ENCODE data around the gene DENND4A.
"Not testable (repeated sequence)": the region's sequence is repeated elsewhere in the genome, so short reads cannot be mapped to it uniquely, and the experiment has no call there.

DENND4A gene

GRCh38 chr15:65787260-65787659, 4.8 kb downstream of the DENND4A start:
- DNase-seq: no peak

- no peak for DNase-seq
Measured at GRCh38 chr15:65785151-65785550, 6.9 kb downstream of the DENND4A start.

DNA sequence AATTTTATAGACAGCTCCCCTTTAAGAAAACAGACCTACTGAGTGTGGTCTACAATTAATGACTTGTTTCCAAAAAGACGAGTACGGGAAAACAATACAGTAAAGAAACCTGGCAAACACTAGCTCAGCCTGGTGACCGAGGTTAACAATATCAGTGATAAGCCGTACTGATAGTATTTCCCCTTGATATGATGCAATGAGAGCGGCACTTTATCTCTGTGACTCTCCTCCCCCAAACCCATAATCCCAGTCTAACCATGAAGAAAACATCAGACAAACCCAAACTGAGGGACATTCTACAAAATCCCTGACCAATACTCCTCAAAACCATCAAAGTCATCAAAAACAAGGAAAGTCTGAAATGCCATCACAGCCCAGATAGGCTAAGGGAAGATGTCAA, 8.2 kb downstream of the DENND4A start:
- DNase-seq: no peak

GRCh38 chr15:65782096-65782495, 10.0 kb downstream of the DENND4A start:
- DNase-seq: no peak

DNA sequence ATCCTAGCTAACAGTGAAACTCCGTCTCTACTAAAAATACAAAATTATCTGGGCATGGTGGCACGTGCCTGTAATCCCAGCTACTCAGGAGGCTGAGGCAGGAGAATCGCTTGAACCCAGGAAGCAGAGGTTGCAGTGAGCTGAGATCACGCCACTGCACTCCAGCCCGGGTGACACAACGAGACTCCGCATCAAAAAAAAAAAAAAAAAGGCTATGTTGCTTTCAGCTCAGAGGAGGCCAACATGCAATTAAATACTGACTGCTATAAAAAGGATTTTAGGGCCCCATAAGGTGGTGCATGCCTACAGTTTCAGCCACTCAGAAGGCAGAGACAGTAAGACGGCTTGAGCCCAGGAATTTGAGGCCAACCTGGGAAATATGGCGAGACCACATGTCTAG, 13.4 kb downstream of the DENND4A start:
- not testable (repeated sequence) for DNase-seq

DNA sequence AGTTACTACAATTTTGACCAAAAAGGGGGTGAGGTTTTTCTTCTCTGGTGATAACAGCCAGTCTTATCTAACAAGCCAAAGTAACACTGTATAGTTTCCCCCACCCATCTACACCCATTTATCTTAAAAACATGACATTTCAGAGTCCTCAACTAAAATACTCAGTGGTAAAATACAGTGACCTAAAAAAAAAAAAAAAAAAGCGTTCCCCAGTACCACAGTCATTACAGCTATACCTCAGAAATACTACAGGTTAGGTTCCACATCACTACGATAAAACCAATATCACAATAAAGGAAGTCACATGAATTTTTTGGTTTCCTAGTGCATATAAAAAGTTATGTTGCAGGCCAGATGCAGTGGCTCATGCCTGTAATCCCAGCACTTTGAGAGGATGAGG, 13.8 kb downstream of the DENND4A start:
- no peak for DNase-seq

DNA sequence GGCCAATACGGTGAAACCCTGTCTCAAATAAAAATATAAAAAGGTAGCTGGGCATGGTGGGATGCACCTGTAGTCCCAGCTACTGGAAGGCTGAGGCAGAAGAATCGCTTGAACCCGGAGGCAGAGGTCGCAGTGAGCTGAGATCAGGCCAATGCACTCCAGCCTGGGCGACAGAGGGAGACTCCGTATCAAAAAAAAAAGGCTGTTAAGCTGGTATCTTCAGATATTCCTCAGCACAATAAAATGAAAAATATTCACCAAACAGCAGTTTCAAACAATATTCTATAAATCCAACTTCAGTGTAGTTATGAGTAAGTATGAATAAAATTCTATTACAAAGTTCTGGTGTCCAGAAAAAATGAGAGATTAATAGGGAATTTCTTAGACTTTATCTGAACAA, 14.2 kb downstream of the DENND4A start:
- no peak for DNase-seq

DNA sequence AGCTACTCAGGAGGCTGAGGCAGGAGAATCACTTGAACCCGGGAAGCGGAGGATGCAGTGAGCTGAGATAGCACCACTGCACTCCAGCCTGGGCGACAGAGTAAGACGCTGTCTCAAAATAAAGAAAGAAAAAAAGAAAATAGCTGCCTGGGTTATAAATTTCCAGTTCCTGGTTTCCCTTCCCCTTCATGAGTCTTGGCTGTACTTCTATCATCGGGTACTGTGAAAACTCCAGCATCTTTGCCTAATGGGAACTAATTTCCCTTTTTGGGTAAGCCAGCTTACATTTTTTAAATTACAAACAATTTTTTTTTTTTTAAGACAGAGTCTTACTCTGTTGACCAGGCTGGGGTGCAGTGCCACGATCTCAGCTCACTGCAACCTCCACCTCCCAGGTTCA, 15.0 kb downstream of the DENND4A start:
- no peak for DNase-seq

- DNase-seq: no peak
Measured at GRCh38 chr15:65773386-65774111, 18.5 kb downstream of the DENND4A start.

- no peak for DNase-seq
Measured at GRCh38 chr15:65772930-65773329, 19.2 kb downstream of the DENND4A start.

DNA sequence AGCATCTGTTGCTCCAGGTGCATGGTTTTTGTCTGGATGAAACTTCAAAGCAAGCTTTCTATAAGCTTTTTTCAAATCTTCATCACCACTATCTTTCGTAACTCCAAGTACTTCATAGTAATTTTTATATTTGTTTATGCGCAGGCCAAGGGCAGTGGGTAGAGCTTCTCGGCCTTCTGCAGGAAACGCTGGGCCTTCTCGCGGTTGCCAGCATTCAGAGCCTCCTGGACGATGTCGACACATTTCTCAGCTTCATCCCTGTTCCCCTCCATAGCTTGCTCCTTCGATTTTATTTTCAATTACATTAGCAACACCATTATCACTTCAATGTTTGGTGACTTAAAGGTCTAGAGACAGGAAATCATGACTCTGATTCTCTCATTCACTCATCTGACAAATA, 20.2 kb downstream of the DENND4A start:
- no peak for DNase-seq

DNA sequence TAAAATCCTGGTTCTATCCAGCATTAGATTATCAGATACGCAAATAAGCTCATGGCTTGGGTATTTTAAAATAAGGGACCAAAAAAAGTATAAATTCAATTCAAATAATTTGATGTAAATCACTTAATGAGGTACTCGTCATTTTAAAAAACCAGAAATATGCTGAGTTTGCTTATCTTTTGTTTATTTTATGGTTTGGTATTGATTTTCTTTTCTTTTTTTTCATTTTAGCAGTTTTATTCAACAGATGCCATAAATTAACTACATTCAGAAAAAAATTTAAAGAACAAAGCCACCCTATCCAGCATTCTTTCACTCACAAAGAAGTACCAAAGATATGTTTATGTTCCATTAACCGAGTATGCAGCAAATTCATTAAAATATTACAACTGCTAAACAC, 22.6 kb downstream of the DENND4A start:
- no peak for DNase-seq

DNA sequence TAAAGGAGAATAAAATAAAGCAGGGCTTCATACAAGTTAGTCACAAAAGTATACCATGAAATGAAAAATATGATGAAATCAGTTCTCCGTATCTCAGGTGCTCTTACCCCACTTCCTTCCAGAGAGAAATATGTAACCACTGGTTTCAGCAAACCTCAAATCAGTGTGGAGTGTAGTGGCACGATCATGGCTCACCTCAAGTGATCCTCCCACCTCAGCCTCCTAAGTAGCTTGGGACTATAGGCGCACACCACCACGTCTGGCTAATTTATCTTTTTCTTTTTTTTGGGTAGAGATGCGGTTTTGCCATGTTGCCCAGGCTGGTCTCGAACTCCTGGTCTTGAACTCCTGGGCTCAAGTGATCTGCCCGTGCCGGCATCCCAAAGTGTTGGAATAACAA, 24.2 kb downstream of the DENND4A start:
- no peak for DNase-seq

DNA sequence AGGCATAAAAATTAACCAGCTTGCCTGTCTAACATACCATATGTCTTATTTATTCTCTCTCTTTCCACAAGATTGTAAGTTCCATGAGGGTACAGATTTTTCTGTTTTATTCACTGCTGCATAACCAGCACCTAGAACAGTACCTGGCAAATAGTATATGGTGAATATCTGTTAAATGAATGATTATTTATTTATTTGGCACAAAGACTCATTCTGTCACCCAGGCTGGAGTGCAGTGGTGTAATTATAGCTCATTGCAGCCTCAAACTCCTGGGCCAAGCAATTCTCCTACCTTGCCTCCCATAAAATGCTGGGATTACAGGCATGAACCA, 24.9 kb downstream of the DENND4A start:
- no peak for DNase-seq

DNA sequence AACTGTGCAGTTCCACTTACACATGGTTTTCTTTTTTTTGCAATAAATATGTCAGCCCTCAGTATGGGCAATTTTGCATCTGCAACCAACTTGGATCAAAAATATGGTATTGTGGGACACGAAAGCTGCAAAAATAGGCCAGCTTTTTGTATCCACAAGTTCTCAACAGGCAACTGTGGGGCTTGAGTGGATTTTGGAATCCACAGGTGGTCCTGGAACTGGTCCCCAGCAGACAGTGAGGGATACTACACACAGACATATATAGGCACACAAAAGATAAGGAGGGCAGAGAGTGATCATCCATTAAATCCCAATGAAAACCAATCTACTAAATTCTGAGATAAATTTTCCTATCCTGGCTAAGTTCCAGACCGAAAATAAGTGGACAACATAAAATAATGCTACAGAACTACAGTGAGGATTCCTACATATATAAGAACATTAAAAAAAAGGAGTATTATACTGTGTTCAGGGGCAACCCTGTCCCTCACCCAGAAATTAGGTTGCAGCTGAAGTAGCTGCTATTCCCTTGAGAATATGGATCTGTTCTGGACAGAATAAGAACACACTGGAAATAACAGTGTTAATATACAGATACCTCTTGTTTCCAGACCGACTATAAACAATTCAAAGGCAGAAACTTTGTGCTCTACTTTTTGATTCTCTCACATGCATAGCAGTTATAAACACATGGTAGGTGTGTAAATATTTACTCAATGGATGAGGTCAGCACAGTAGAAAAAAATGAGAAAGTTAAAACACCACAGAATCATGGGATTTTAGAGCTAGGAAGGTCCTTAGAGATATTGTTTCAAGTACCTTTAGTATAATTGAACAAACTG, 25.4 kb downstream of the DENND4A start:
- DNase-seq: no peak

DNA sequence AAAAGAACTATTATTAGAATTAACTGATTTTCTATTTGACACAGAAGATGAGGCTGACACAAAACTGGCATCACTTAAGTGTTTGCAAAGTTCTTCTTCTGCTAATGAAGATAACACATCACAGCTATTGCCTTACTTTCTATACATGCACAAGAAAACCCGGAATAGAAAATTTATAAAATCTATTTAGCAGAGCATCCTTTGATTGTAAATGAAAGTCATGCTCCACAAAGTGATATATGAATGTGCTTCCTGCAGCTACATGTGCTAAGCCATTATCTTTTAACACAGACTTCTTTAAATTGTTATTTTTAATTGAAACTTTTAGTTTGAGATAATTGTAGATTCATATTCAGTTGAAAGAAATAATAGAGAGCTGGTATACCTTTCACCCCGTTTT, 27.0 kb downstream of the DENND4A start:
- no peak for DNase-seq

- no peak for DNase-seq
Measured at GRCh38 chr15:65762914-65763787, 28.9 kb downstream of the DENND4A start.

- DNase-seq: no peak
Measured at GRCh38 chr15:65762399-65762798, 29.7 kb downstream of the DENND4A start.

DNA sequence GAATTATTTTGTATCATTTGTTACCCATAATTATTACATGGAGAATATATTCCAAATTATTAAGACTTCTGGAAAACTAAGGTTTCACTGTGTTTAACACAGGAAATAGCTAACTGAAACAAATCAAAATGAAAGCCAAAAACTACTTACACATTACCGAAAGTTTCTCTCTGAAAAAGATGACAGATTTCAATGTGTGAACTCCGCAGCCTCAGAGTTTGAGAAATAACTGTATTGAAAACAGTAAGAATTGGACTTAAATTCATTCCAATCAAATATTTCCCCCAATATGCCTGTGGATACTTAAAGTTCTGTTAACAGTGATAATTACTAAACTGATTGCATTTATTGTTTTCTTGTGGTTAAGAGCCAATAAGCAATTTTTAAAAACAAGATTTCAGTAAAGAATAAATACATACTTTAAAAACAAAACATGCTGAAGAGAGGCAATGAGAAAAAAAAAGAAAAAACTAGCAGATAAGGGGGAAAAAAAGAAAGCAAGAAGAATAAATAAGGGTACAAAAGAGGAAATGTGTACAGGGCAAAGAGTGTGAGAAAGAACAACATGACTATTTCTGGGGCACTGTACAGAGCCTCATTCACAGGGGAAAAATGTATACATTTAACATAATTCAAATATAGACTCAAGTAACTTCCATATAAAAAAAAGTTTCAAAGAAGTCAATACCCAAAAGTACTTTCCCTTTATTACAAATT, 30.7 kb downstream of the DENND4A start:
- DNase-seq: no peak

GRCh38 chr15:65759441-65759840, 32.7 kb downstream of the DENND4A start:
- DNase-seq: no peak

DNA sequence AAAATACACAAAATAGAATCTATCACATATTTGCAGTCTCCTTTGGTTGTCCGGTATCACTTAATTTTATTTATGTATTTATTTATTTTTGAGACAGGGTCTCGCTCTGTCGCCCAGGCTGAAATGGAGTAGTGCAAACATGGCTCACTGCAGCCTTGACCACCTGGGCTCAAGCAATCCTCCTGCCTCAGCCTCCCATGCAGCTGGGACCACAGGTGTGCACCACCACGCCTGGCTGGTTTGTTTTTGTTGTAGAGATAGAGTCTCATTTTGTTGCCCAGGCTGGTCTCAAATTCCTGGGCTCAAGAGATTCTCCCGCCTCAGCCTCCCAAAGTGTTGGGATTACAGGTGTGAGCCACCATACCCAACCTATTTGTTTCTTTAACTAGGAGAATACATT, 33.9 kb downstream of the DENND4A start:
- no peak for DNase-seq

- DNase-seq: no peak
Measured at GRCh38 chr15:65757256-65757655, 34.8 kb downstream of the DENND4A start.

DNA sequence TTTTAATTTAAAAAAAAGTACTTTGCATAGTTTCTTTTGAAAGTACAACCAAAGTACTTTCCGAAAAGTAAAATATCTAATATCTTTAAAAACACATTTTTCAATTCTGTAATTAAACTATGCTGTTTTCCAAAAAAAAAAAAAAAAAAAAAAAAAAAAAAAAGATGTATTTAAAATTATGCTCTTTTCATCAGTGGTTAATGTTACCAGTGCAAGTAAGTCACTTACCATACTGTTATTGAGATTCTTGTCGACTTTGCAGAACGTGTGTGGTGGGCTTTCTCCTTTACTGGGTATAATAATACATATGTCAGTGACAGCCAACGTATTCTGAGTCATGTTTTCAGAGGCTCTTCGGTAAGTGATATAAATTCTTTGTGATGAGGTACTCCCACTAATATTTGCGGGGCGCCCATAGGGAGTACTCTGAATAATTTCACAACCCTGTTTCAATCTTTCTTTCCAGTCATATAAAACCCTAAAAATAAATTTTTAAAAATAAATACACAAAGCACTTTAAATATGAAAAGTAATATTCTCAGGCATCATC, 39.9 kb downstream of the DENND4A start:
- DNase-seq: no peak
